Neural progenitor cell (in vitro differentiated cells): ENCODE measurements around the gene CD9. TPM values are rescaled to one million over a fixed set of nuclear protein-coding genes. Genes with fewer than 3 reads are reported as not detected.

Experiments used
- DNase-seq: peaks from one replicate; pipeline ENCODE4 v3.0.0-alpha.2; 2016; ENCODE audit warnings: low spot score
- H2AFZ ChIP-seq: fragments of 200-600 bp; sonication (generic); replicated peaks from 2 replicates; pipeline ENCODE4 v1.6.1; 2016; ENCODE audit warnings: antibody characterized with exemption
- H3F3A ChIP-seq: fragments of 200-600 bp; sonication (generic); 2 replicates; pipeline ENCODE4 v1.6.1; 2016; ENCODE audit warnings: antibody characterized with exemption, low read depth
- H3K27ac ChIP-seq: fragments of 200-600 bp; sonication (generic); 2 replicates; pipeline ENCODE4 v1.5.1; 2016; ENCODE audit warnings: mild to moderate bottlenecking
- H3K27me3 ChIP-seq: fragments of 200-600 bp; sonication (generic); 2 replicates; pipeline ENCODE4 v1.6.1; 2016; ENCODE audit warnings: mild to moderate bottlenecking, moderate library complexity
- H3K36me3 ChIP-seq: fragments of 200-600 bp; sonication (generic); 2 replicates; pipeline ENCODE4 v1.5.1; 2016
- H3K4me1 ChIP-seq: fragments of 200-600 bp; sonication (generic); 2 replicates; pipeline ENCODE4 v1.6.1; 2016; ENCODE audit warnings: mixed run types
- H3K4me2 ChIP-seq: fragments of 200-600 bp; sonication (generic); 2 replicates; pipeline ENCODE4 v1.6.1; 2016
- H3K4me3 ChIP-seq: fragments of 200-600 bp; sonication (generic); 2 replicates; pipeline ENCODE4 v1.5.1; 2016
- H3K79me2 ChIP-seq: fragments of 200-600 bp; sonication (generic); 2 replicates; pipeline ENCODE4 v1.6.1; 2016; ENCODE audit warnings: low read depth
- H3K9ac ChIP-seq: fragments of 200-600 bp; sonication (generic); 2 replicates; pipeline ENCODE4 v1.6.1; 2016
- H3K9me3 ChIP-seq: fragments of 200-600 bp; sonication (generic); 2 replicates; pipeline ENCODE4 v1.5.1; 2016; ENCODE audit warnings: low read depth
- H4K20me1 ChIP-seq: fragments of 200-600 bp; sonication (generic); 2 replicates; pipeline ENCODE4 v1.6.1; 2016; ENCODE audit warnings: low read depth
- H3K27ac Mint-ChIP-seq: 3 replicates; pipeline ENCODE4 v1.8.0; 2021; ENCODE audit warnings: mixed read lengths
- H3K27me3 Mint-ChIP-seq: 2 replicates; pipeline ENCODE4 v1.8.0; 2022; ENCODE audit warnings: low read depth, mild to moderate bottlenecking, inconsistent platforms, moderate library complexity, mixed read lengths; ENCODE audit not compliant: insufficient read depth
- H3K36me3 Mint-ChIP-seq: 3 replicates; pipeline ENCODE4 v1.8.0; 2021; ENCODE audit warnings: mixed read lengths
- H3K4me1 Mint-ChIP-seq: 3 replicates; pipeline ENCODE4 v1.8.0; 2021; ENCODE audit warnings: mixed read lengths
- H3K4me3 Mint-ChIP-seq: 3 replicates; pipeline ENCODE4 v1.8.0; 2021; ENCODE audit warnings: mild to moderate bottlenecking, moderate library complexity, mixed read lengths
- H3K9me3 Mint-ChIP-seq: 3 replicates; pipeline ENCODE4 v1.8.0; 2020; ENCODE audit warnings: mixed read lengths
- EZH2 ChIP-seq: fragments of 200-600 bp; sonication (generic); IDR thresholded peaks from 2 replicates; pipeline ENCODE4 v1.6.1; 2017; ENCODE audit warnings: antibody characterized with exemption, mild to moderate bottlenecking, moderate library complexity
- EZH2phosphoT487 ChIP-seq: fragments of 200-600 bp; sonication (generic); IDR thresholded peaks from 2 replicates; pipeline ENCODE4 v1.6.1; 2017; ENCODE audit warnings: antibody characterized with exemption
- total RNA-seq: library from RNA; depleted of rRNA; stranded (reverse); fragments of >200 nt; gene quantifications from 2 replicates; pipeline ENCODE4 v1.2.3, GENCODE V29; 2015; ENCODE audit warnings: low replicate concordance
- TF ChIP-seq, protein P1 (sequence below): fragments of 200-600 bp; sonication (generic); IDR thresholded peaks from 2 replicates; pipeline ENCODE4 v1.5.1; 2017; ENCODE audit warnings: antibody characterized with exemption, mild to moderate bottlenecking

CD9 gene
- total RNA-seq, 1 donor from 2014 or later, result 3.6 TPM

DNA sequence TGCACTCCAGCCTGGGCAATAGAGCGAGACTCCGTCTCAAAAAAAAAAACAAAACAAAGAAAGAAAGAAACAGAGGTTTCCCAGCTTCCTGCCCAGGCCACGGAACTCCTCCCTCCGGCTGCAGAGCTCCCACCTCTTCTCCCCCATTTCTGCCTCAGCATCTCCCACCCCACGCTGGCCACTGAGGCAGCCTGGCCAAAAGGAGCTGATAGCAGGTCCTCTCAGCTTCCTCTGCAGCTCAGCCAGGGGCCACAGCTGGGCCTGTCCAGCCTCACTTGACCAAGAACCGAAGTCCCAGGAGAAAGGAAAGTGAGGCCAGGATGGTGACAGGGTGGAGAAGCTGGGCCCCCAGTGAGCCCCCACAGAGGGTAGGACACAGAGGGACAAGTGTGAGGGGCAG lies 33.4 kb upstream of the CD9 start:
- Histone ChIP-seq H3K27me3 (no peaks in the 10 kb centered on the region), H3K27ac (no peak overlapping the region), H3K9ac (no peak overlapping the region), H3K36me3 (no peaks in the 10 kb centered on the region), H3K79me2 (no peaks in the 10 kb centered on the region), H3F3A (no peaks in the 10 kb centered on the region), H3K4me1 (no peaks in the 10 kb centered on the region), H3K9me3 (no peaks in the 10 kb centered on the region), H4K20me1 (no peaks in the 10 kb centered on the region), H2AFZ (no peak overlapping the region), H3K4me3 (no peak overlapping the region), H3K4me2 (no peak overlapping the region)
- no peaks in the 10 kb centered on the region for H3K36me3 Mint-ChIP-seq
- H3K9me3 Mint-ChIP-seq, result no peaks in the 10 kb centered on the region
- no peak for DNase-seq
- H3K4me3 Mint-ChIP-seq, result no peak overlapping the region
- no peak overlapping the region for H3K27ac Mint-ChIP-seq
- H3K27me3 Mint-ChIP-seq, result peaks cover 2% of the 10 kb centered on the region
- no peak for TF ChIP-seq EZH2
- TF ChIP-seq, protein P1, sequence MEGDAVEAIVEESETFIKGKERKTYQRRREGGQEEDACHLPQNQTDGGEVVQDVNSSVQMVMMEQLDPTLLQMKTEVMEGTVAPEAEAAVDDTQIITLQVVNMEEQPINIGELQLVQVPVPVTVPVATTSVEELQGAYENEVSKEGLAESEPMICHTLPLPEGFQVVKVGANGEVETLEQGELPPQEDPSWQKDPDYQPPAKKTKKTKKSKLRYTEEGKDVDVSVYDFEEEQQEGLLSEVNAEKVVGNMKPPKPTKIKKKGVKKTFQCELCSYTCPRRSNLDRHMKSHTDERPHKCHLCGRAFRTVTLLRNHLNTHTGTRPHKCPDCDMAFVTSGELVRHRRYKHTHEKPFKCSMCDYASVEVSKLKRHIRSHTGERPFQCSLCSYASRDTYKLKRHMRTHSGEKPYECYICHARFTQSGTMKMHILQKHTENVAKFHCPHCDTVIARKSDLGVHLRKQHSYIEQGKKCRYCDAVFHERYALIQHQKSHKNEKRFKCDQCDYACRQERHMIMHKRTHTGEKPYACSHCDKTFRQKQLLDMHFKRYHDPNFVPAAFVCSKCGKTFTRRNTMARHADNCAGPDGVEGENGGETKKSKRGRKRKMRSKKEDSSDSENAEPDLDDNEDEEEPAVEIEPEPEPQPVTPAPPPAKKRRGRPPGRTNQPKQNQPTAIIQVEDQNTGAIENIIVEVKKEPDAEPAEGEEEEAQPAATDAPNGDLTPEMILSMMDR, result no peak
- no peak for TF ChIP-seq EZH2phosphoT487
- H3K4me1 Mint-ChIP-seq, result no peaks in the 10 kb centered on the region

DNA sequence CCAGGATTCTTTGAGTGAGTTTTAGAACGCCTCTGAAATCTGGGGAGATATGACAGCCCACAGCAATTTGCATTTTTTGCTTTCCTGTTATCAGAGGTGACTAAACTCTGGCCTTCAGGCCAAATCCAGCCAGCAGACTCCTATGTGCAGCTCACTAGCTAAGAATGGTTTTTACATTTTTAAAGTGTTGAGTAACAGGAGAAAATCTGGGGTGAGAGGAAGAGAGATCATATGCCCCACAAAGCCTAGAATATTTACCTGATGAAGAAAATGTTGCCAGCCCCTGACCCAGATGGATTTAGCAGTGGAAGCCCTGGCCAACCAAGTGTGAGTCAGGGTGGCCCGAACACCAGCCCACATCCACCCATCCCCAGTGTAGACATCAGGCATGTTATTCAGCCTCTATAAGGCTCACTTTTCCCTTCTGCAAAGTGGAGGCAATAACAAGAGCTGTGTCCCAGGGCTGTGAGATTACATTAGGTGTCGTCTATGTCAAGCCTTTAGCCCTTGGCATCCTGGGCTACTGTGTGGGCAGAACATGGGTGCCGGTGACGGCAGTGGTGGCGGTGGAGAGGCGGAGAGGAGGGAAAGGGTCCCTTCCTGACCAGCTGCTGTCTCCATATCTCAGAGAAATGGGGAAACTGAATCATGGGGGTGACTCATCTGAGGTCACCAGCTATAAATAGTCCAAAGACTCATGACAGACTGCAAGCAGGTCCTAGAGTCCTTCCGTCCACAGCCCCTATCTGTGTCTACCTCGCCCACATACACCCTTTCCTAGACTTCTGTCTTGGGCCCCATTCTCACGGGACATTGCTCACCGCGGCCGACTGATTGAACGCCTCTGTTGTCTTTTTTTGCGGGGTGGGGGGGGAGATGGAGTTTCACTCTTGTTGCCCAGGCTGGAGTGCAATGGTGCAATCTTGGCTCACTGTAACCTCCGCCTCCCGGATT lies 32.6 kb upstream of the CD9 start:
- TF ChIP-seq EZH2 (no peak), EZH2phosphoT487 (no peak)
- TF ChIP-seq, protein P1, result no peak

DNA sequence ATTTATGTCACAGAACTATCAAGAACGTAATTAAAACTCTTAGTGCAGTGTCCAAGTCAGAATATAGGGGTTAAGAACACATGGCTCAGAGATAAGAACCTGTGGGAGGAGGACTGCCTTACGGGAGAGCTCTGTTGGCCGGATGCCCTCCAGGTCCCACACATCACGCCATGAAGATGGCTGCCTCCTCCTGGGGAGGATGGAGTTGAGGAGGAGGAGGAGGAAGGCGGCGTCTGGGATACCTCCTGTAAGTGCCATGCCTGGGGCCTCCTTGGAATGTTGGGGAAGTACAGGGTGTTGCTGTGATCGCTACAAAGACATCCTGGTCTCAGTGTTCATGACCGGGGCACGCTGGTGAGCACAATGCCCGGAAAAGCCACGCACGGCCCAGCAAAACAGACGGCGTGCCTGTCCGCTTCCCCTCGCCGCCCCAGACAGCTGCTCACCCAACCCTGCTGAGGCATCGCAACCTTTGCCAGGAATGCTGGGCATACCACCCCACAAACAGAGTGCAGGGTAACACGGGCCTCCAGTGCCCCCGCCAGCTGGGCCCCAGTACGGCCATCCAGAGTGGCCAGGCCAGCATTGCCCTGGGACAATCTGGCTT lies 28.7 kb upstream of the CD9 start:
- Mint-ChIP-seq H3K4me3 (no peak overlapping the region), H3K36me3 (no peaks in the 10 kb centered on the region), H3K27me3 (peaks cover 4% of the 10 kb centered on the region), H3K27ac (no peak overlapping the region), H3K9me3 (peaks cover 7% of the 10 kb centered on the region), H3K4me1 (no peaks in the 10 kb centered on the region)
- Histone ChIP-seq H3K4me3 (no peak overlapping the region), H3K27ac (no peak overlapping the region), H3K4me2 (no peak overlapping the region), H2AFZ (no peak overlapping the region), H3K79me2 (no peaks in the 10 kb centered on the region), H3K4me1 (no peaks in the 10 kb centered on the region), H3K36me3 (no peaks in the 10 kb centered on the region), H3K9ac (no peak overlapping the region), H4K20me1 (no peaks in the 10 kb centered on the region), H3K9me3 (no peaks in the 10 kb centered on the region), H3F3A (no peaks in the 10 kb centered on the region), H3K27me3 (no peaks in the 10 kb centered on the region)
- DNase-seq, result no peak
- TF ChIP-seq EZH2 (no peak), EZH2phosphoT487 (no peak)
- TF ChIP-seq, protein P1, result no peak

More for the DNA sequence above, 32.6 kb upstream of the CD9 start:
- Histone ChIP-seq H3K27me3 (no peaks in the 10 kb centered on the region), H3K9ac (no peak overlapping the region), H3K4me2 (no peak overlapping the region), H3K9me3 (no peaks in the 10 kb centered on the region), H3K27ac (no peak overlapping the region), H4K20me1 (no peaks in the 10 kb centered on the region), H3F3A (no peaks in the 10 kb centered on the region), H3K36me3 (no peaks in the 10 kb centered on the region), H3K79me2 (no peaks in the 10 kb centered on the region), H3K4me1 (no peaks in the 10 kb centered on the region), H3K4me3 (no peak overlapping the region), H2AFZ (no peak overlapping the region)
- peaks cover 2% of the 10 kb centered on the region for H3K27me3 Mint-ChIP-seq
- no peaks in the 10 kb centered on the region for H3K4me1 Mint-ChIP-seq
- no peak overlapping the region for H3K4me3 Mint-ChIP-seq
- H3K36me3 Mint-ChIP-seq, result no peaks in the 10 kb centered on the region
- no peak overlapping the region for H3K27ac Mint-ChIP-seq
- peaks cover 3% of the 10 kb centered on the region for H3K9me3 Mint-ChIP-seq
- no peak for DNase-seq
